Measurements from ENCODE around the gene CCDC200.

DNA sequence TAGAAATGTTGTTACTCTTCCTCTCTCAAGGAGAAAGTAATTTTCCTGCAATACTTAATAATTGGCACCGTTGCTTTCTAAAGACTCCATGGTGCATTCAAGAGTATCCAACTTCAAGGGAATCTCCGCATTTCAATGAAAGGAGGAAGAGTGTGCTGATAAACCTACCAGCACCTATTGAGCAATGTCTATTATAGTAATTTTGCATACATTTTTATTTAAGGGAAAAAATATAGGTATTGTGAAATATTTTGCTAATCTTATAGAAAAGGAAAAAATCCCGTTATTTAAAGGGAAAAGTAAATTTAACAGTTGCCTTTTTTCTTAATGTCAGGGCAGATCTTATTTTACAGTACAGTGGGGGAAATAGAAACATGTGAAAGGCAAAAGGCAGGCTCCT, 17.8 kb downstream of the CCDC200 start:
- TF ChIP-seq CTCF (IDR thresholded peaks at IDR 0.05; ENCODE audit: low read depth, low read length, poor library complexity, severe bottlenecking) (no peak), EZH2phosphoT487 (IDR thresholded peaks at IDR 0.05; ENCODE audit: borderline replicate concordance, low read length) (no peak)

Measured in DOHH2 (cell line).